ENCODE measurements around the gene DSCAML1.

DNA sequence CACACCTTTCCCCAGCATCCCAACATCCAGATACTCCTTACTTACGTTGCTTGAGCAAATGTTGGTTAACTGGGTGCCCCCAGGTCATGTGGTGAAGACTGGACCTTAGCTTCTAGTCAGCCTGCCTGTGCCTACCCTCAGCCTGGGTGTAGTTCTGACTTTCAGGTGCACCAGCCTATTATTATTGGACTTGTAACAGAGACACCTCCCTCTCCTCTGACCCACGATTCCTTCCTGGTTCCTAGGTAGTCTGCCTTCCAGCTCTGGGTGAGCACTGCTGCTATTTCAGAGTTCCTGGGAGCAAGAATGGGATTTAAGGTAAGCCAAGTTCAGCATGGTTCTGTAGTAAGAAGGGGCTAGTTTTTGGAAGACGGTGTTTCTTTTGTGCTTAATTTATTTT is 138.2 kb downstream of the DSCAML1 start:
- TF ChIP-seq, protein P1, sequence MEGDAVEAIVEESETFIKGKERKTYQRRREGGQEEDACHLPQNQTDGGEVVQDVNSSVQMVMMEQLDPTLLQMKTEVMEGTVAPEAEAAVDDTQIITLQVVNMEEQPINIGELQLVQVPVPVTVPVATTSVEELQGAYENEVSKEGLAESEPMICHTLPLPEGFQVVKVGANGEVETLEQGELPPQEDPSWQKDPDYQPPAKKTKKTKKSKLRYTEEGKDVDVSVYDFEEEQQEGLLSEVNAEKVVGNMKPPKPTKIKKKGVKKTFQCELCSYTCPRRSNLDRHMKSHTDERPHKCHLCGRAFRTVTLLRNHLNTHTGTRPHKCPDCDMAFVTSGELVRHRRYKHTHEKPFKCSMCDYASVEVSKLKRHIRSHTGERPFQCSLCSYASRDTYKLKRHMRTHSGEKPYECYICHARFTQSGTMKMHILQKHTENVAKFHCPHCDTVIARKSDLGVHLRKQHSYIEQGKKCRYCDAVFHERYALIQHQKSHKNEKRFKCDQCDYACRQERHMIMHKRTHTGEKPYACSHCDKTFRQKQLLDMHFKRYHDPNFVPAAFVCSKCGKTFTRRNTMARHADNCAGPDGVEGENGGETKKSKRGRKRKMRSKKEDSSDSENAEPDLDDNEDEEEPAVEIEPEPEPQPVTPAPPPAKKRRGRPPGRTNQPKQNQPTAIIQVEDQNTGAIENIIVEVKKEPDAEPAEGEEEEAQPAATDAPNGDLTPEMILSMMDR (conservative IDR thresholded peaks at IDR 0.05; ENCODE audit: low read length): no peak
- TF ChIP-seq EZH2phosphoT487 (IDR thresholded peaks at IDR 0.05; ENCODE audit: borderline replicate concordance, low read depth, low read length): no peak

Data from OCI-LY7 (cell line).